ENCODE results near the gene NOS1AP. TPM values are rescaled to one million over a fixed set of nuclear protein-coding genes. Genes with fewer than 3 reads are reported as not detected.

Gene NOS1AP
- total RNA-seq, 1 experiment from 2014 or later: 9.9 TPM

GRCh38 chr1:162023181-162023546, 46.3 kb upstream of the NOS1AP start:
- no TSS peak for BruUV-seq (replicated peaks)
- Mint-ChIP-seq H3K4me1 (ENCODE audit: low read depth, unreplicated experiment) (peaks cover 16% of the 10 kb centered on the region), H3K4me3 (ENCODE audit: low read depth, unreplicated experiment) (peak overlapping the region; percentile 97), H3K27me3 (ENCODE audit: unreplicated experiment) (peaks cover 71% of the 10 kb centered on the region), H3K9me3 (ENCODE audit: low read depth, unreplicated experiment) (peaks cover 5% of the 10 kb centered on the region), H3K27ac (ENCODE audit: unreplicated experiment) (peak overlapping the region; percentile 50), H3K36me3 (ENCODE audit: insufficient read depth, unreplicated experiment) (peaks cover 15% of the 10 kb centered on the region)
- peak; percentile 3 for TF ChIP-seq CTCF (IDR thresholded peaks at IDR 0.05; ENCODE audit: unreplicated experiment)
- no peak for DNase-seq
- CTCF ChIA-PET: interaction anchor here (0.8 to 2.3 kb wide), 3 partner anchors 14 to 267 kb away, joined by 3 to 15 read pairs (median 15); no protein-coding TSS in a partner anchor
- intact Hi-C loops (cut with micrococcal nuclease; ENCODE audit: unreplicated experiment): no loop called here

GRCh38 chr1:162023547-162024501, 45.7 kb upstream of the NOS1AP start, which contains the start of gene OLFML2B:
TSS of gene OLFML2B (minus strand) at chr1:162023869. CDS start at chr1:162023430, 439 bp downstream.
- no peak for TF ChIP-seq CTCF (IDR thresholded peaks at IDR 0.05; ENCODE audit: unreplicated experiment)
- intact Hi-C loops (cut with micrococcal nuclease; ENCODE audit: unreplicated experiment): no loop called here
- Mint-ChIP-seq H3K4me3 (ENCODE audit: low read depth, unreplicated experiment) (peak within 1 kb of the TSS; percentile 97), H3K27me3 (ENCODE audit: unreplicated experiment) (peaks cover 70% of the 10 kb centered on the region), H3K9me3 (ENCODE audit: low read depth, unreplicated experiment) (peaks cover 5% of the 10 kb centered on the region), H3K27ac (ENCODE audit: unreplicated experiment) (peak within 1 kb of the TSS; percentile 50), H3K36me3 (ENCODE audit: insufficient read depth, unreplicated experiment) (peaks cover 15% of the 10 kb centered on the region), H3K4me1 (ENCODE audit: low read depth, unreplicated experiment) (peaks cover 16% of the 10 kb centered on the region)
- peak; percentile 66 for DNase-seq
- no TSS peak for BruUV-seq (replicated peaks)
- CTCF ChIA-PET: interaction anchor here (0.5 to 2.3 kb wide), 11 partner anchors 10 to 268 kb away, joined by 3 to 15 read pairs (median 4); partner anchors contain the start of gene NOS1AP

GRCh38 chr1:162025541-162025940, 44.0 kb upstream of the NOS1AP start:
- DNase-seq: no peak
- intact Hi-C loops (cut with micrococcal nuclease; ENCODE audit: unreplicated experiment): no loop called here
- no TSS peak for BruUV-seq (replicated peaks)
- H3K4me3 Mint-ChIP-seq (ENCODE audit: low read depth, unreplicated experiment): no peak overlapping the region
- H3K27me3 Mint-ChIP-seq (ENCODE audit: unreplicated experiment): peaks cover 75% of the 10 kb centered on the region
- peaks cover 15% of the 10 kb centered on the region for H3K36me3 Mint-ChIP-seq (ENCODE audit: insufficient read depth, unreplicated experiment)
- peaks cover 5% of the 10 kb centered on the region for H3K9me3 Mint-ChIP-seq (ENCODE audit: low read depth, unreplicated experiment)
- CTCF ChIA-PET: no interaction called here
- no peak for TF ChIP-seq CTCF (IDR thresholded peaks at IDR 0.05; ENCODE audit: unreplicated experiment)
- H3K4me1 Mint-ChIP-seq (ENCODE audit: low read depth, unreplicated experiment): peaks cover 16% of the 10 kb centered on the region
- H3K27ac Mint-ChIP-seq (ENCODE audit: unreplicated experiment): no peak overlapping the region

GRCh38 chr1:162026881-162027280, 42.6 kb upstream of the NOS1AP start:
- Mint-ChIP-seq H3K27me3 (ENCODE audit: unreplicated experiment) (peaks cover 77% of the 10 kb centered on the region), H3K9me3 (ENCODE audit: low read depth, unreplicated experiment) (peaks cover 5% of the 10 kb centered on the region), H3K36me3 (ENCODE audit: insufficient read depth, unreplicated experiment) (peaks cover 15% of the 10 kb centered on the region), H3K4me3 (ENCODE audit: low read depth, unreplicated experiment) (no peak overlapping the region), H3K27ac (ENCODE audit: unreplicated experiment) (no peak overlapping the region), H3K4me1 (ENCODE audit: low read depth, unreplicated experiment) (peaks cover 16% of the 10 kb centered on the region)
- BruUV-seq (replicated peaks): no TSS peak
- TF ChIP-seq CTCF (IDR thresholded peaks at IDR 0.05; ENCODE audit: unreplicated experiment): no peak
- DNase-seq: no peak
- CTCF ChIA-PET: no interaction called here
- intact Hi-C loops (cut with micrococcal nuclease; ENCODE audit: unreplicated experiment): no loop called here

All from Calu3 (cell line).